Activated effector memory CD4-positive, alpha-beta T cell treated with Interleukin-2 at 50 U/mL for 16 hours (primary cell): ENCODE data around the gene FNTB.

Source experiments
- DNase-seq: peaks from one replicate; pipeline ENCODE4 v3.0.0-alpha.2; 2020

FNTB gene

DNA sequence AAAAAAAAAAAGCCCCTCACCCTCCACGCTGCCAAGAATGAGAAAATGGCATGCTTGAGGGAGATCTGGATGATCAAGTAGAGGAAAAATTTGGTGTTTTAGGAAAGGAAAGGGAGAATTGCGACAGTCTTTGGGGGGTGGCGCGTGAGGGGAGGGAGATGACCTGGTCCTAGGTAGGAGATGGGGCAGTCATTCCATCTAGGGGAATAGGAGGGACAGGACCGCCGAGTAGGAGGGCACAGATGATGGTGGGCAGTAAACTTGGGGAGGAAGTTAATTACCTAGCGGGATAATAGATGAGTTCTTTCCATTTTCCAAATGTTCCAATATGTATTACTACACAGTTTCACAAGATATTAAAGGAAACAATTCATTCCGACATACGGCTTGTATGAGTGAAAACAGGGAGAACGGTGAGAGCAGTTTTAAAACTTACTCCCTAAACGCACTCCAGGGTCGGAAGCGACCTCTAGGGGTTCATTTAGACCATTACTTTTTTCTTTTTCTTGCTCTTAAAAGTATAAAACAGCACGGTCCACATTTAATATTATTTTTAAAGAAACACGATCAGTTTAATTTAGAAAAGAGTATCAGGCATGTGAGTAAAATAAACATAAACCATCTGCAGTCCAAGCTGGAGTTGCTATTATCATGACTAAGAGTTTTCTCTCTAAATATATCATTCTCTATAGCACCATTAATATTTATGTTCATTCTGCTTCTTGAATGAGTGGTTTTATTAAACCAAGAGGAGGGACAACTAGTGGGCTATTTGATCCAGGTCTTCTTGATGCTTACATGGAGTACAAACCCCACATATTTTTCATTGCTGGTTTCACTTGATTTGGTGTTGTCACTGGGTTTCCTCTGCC lies 3.0 kb upstream of the FNTB start:
- DNase-seq: no peak

DNA sequence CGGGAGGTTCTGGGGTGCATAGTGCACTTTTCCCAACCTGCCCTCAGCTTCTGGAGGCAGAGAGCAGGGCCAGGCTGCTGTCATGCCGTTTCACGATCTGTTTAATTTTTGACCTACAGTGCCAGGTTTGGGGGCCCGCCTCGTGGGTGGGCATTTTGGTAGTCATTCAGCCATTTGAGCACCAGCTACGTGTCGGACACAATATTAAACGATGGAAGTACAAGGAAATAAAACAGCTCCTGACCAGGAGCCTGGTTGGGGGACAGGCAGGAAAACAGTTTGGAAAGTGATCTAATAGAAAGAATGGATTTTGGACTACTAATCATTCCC lies 708 bp downstream of the FNTB start:
- DNase-seq: no peak

DNA sequence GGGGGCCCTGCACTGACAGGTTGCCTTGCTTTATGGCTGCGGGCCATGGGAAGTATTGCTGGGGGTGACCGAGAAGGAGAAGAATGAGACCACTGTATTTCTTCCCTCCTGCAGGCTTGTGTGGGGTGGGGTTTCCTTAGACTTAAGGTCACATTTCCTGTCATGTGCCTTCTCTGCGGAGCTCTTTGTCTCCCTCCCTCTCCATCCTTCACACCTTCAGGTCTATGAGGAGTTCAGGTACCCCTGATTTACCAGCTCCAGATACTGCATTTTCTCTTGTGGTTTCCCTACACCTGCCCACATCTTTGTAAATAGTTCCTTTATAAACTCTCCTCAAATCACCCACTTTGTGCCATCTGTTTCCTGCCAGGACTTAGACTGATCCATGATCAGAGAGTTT lies 3.6 kb downstream of the FNTB start:
- DNase-seq: no peak

DNA sequence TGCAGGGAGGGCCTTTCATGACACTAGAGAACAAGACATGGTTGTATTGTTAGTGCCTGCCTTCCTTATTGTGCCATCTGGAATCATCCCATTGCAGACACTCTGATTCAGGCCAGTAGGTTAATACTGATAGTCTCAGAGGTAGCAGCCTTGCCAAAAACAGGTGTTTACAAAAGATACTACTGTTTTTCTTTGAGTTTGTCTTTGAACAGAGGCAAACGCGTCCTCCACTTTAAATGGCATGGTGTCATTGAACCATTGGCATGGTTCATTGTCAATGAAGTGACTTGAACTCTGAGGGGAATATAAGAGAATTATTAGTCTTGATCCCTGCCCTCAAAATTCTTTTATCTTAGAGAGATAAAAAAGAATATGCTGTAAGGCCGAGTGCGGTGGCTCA lies 4.2 kb downstream of the FNTB start:
- no peak for DNase-seq

DNA sequence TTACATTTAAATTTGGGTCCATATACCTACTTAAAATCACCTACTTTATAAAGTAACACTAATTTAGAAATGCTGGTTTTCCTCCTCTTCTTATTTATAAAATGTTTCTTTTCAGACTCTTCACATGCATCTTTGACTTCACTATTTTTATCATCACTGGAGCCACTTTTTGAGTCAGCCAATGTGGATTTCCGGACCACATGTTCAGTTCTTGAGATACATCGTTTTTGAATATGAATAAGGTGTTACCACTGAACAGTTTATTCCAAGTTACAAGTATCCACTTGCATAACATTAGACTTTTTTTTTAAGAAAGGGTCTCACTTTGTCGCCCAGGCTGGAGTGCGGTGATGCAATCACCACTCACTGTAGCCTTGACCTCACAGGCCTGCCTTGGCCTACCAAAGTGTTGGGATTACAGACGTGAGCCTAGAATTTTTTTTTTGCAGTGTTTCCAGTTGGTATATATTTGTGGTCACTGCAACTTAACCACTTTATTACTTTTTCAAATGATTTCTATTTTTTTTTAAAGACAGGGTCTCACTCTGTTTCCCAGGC lies 5.7 kb downstream of the FNTB start:
- no peak for DNase-seq

DNA sequence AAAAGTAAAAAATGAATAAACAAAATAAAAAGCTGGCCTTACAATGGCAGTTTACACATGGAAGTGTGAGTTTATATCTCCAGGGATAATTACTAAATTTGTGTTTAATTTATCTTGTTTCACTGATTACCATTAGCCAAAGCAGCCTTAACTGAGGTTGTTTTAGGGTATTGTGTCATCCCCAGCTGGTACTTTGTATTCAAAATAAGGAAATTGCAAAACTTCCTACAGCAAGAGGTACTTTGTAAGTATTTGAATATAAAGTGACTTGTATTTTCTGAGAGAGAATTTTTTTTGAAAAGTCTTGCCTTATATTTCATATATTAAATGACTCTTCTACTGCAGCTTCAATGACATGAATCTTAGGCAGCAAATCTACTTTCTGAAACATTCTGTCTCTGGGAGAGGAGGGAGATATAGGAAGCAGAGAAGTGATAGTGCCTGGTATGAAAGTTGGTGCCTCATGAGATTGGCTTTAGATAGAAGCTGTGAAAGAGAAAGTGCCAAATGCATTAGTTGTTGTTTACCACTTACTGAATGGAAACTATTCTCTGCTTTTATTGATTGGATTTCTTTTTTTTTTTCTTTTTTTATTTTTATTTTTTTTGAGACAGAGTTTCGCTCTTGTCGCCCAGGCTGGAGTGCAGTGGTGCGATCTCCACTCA lies 6.7 kb downstream of the FNTB start:
- DNase-seq: no peak

DNA sequence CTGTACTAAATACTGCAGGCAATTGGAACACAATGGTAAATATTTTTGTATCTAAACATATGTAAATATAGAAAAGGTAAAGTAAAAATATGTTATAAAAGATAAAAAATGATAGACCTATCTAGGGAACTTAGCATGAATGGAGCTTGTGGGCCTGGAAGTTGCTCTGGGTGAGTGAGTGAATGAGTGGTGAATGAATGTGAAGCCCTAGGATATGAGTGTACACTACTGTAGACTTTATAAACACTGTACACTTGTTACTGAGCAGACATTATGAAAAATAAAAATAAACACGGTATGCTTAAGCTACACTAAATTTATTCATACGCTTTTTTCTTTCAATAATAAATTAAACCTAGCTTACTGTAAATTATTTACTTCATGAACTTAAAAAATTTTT lies 7.8 kb downstream of the FNTB start:
- no peak for DNase-seq

DNA sequence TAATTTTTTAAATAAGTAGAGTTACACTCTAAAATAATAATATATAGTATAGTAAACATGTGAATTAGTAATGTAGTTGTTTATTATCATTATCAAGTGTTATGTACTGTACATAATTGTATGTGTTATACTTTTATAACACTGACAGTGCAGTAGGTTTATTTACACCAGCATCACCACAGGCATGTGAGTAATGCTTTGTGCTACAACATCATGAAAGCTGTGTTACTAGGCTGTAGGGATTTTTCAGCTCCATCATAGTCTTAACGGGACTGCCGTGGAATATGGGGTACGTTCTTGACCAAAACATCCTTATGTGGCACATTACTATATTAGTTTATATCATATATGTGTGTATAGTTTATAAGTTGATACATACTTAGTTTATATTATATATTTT lies 8.6 kb downstream of the FNTB start:
- no peak for DNase-seq

DNA sequence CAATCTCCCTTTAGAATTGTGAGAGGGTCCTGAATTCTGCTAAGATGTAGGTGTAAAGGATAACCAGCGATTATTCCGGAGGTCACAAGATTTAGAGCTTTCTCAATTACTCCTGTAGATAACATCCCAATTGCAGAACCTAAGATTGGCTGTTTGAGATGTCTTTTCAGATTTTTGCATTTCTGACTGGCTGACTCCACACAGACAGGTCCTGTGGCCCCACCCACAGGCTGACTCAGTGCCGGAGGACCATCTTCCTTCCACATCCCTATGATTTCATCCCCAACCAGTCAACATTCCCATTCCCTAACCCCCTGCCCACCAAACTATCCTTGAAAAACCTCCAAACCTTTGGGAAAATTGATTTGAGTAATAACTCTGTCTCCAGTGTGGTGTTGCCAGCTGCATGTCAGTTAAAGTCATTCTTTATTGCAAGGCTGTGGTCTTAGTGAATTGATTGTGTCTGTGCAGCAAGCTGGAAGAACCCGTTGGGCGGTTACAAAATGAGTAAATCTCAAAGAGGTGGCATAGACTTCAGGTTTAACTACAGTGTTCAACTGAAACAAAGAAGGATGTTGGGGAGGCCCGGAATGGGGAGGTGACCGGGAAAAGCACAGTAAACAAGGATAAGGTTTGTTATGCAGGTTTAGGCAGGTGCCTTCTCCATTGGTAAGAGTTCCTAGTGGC lies 10.6 kb downstream of the FNTB start:
- no peak for DNase-seq

DNA sequence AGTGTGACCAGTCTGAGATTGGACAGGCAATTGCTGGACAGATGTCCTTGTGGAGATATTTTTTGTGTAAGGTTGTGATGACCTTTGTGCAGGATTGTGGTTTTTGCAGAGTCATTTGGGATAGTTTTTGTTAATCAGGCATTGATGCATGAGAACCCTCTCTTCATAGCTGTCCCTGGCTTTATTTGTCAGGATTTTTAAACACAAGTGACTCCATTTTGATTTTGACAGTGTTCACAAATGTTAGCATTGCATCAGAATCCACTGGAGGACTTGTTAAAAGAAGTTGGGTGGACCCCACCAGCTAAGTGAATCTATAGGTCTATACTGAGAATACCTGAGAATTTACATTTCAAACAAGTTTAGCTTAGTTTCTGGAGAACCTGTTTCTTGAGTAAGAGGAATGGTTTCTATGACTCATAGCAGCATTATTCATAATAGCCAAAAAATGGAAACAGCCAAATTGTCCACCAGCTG lies 11.8 kb downstream of the FNTB start:
- no peak for DNase-seq

DNA sequence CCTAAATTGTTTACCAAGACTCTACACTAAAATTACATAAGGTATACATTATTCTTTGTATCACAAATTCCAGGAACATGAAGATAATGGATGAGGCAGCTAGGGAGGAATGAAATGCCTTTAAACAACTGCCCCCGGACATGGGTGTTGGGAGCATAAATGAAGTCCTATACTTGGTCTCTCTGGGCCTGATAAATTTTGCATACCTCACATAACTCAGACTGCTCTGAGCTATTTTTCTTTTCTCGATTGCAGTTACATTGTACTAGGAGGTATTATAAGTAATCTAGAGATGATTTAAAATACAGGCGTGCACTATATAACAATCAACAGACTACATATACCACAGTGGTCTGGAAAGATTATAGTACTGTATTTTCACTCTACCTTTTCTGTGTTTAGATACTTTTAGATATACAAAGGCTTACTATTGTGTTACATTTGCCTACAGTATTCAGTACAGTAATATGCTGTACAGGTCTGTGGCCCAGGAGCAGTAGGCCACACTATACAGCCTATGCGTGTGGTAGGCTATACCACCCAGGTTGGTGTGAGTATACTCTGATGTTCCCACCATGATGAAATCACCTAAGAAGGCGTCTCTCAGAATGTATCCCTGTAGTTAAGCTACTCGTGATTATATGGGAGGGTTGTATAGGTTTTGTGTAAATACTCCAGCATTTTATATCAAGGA lies 14.3 kb downstream of the FNTB start:
- no peak for DNase-seq

DNA sequence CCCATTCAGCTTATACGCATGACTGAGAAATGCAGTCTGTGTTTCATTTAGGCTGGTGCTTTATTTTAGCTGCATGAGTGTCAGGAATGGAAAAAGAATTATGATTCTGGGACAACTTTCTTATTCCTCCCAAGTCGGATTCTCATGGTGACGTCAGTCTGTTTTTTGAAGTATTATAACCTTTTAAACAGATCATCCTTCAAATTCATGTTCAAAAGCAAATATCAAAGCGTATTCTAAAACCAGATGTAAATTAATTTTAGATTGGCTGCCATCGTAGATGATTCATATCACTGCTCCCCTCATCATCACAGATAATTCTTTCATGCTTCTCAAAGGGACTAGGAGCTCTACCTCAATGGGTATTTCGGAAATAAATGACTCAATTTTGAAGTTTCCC lies 15.0 kb downstream of the FNTB start:
- no peak for DNase-seq

DNA sequence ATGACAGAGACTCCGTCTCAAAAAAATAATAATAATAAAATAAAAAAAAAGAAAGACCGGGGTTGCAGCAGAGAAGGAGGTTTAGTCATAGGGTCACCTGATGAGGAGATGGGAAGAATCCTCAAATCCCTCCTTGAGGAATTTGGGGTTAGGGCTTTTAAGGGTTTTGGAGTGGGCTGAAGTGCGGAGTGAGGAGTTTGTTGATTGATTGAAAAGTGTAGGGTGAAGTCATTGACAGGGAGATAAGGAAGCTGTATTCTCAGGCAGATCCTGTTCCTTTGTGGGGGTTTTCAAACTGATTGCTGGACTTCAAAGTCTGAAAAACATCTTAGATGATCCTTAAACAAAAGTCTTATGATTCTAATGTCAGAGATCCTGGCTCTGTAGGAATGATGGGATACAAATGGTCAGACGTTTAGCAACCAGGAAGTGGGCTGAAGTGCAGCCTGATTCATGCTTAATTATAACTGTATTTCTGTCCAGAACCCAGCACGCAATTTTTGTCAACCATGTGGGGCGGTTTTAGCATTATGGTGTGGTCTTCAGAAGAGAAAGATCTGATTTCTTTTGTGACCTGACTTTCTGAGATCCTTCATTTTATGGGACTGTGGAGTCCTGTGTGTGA lies 16.0 kb downstream of the FNTB start:
- DNase-seq: no peak

DNA sequence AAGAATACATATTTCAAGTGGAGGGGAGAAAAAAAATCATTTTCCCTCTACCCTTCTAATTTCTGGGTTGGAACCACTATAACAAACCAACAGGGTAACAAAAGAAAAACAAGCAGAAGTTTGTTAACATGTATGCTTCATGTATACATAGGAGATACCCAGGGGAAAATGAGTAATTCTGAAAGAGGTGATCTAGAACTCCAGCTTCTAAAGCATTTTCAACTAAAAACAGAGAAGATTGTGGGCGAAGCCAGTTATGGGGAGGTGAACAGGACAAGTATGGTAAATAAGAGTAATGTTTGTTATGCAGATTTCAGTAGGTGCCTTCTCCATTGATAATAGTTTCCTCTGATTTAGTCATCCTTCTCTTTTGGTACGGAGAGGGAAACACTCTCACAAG lies 16.7 kb downstream of the FNTB start:
- DNase-seq: no peak

DNA sequence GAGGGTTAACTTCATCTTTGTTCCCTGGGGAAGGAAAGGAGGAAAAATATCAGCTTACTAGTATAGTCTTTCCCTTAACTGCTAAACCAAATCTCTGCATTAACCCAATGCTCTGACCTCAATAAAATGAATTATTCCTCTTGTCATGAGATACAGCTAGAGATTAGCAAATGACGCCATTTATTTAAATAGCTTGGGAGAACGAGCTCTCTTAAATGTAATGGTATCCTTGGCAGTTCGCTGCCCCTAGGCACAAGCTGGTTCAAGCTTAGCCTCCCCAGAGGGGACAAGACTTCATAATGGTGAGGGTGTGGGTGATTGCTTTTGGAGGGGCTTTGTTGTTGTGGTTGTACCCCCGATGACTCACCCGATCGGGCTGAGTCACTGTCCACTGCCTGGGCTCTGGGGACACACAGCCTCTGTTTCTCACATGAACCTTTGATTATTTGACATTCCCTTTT lies 19.6 kb downstream of the FNTB start:
- no peak for DNase-seq

DNA sequence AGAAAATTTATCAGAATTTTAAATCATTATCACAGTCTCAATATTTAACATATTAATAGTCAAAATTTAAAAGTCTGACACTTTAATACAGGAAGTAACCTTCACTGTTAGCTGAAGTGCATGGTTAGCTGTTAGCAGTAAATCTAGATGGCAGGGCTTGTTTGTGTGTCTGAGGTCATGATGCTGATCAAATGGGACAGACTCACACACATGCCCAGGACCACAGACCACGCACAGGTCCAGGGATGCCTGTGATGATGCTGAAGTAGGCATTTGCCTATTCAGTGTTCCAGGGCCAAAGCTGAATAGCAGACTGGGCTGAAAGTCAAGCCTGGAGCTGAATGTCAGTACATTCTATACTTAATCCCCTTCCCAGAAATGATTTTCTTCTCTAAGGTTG lies 20.5 kb downstream of the FNTB start:
- no peak for DNase-seq

DNA sequence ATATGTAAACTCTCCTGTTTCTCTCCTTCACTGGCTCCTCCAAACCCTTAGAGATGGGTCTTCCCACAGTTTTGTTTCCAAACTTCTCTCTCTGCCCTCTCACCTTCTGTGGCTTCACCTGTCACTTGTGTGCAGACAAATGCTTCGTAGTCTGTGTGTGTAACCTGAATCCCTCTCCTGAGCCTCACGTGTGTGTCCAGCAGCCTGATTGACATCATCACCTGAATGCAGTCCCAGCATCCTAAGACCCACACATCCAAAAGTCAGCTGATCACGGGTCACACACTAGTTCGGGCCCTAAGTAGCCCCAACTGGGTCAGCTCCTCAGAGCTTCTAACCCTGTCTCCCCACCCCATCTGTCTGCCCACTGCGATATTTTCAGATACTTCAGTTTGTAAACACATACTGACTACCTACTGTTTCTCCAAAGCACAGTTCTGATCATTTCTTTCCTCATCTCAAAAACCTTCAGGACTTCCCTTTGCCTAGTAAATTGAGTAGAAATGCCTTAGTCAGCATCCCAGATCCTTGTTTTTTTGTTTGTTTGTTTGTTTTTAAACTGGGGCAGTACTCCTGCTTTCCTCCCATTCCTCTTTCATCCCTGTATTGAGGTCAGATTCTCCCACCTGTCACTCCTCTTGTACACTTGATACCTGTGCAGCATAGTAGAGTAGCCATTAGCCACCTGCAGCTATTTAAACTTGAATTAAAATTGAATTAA lies 23.7 kb downstream of the FNTB start:
- no peak for DNase-seq

DNA sequence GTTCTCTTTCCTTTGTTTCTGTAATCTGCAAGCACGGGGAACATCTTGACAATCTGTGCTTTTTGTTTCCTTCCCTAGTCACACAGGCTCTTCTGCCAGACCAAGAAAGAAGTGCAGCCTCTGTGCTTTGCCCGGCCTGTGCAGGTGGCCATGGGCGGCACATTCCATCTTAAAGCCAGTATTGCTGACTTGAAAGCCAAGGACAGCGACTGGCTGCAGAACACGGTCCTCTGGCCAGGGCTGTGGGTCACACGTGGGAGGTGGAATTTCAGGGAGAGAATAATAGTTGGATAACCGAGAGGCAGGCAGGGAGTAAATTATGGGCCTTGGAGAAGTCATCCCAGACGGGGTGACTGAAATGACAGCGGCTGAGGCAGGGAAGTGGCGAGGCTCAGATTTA lies 24.8 kb downstream of the FNTB start:
- no peak for DNase-seq

DNA sequence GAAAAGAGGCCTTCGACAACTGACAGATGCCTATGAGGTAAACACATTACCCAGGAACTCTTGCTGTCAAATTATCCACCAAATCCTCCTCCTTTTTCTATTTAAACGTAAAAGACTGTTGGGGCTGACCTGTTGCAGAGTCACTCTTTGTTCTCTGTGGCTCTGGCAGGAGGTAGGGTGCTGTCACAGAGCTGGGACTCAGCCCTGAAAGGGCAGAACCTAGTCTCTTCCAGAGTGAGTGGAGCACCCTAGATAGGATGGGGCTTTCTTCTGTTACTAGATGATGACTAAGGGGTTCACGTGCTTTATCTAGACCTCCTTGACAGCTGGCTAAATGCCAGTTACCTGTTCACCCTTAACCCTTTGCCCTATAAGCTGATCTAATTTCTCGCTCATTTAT lies 25.7 kb downstream of the FNTB start:
- no peak for DNase-seq

DNA sequence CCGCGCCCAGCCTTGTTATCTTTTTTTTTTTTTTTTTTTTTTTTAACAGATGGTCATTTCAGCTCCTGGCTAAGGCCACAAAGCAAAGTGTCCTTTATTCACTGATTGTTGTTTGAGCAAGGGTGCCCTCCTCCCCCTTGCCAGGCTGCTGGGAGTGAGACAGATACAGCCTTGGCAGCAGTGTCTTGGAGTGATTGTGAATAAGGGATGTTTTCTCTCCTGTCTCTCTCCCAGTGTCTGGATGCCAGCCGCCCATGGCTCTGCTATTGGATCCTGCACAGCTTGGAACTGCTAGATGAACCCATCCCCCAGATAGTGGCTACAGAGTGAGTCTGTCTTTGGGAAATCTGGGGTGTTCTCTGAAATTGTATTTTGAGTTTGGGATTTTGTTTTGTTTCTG lies 28.7 kb downstream of the FNTB start:
- DNase-seq: no peak

DNA sequence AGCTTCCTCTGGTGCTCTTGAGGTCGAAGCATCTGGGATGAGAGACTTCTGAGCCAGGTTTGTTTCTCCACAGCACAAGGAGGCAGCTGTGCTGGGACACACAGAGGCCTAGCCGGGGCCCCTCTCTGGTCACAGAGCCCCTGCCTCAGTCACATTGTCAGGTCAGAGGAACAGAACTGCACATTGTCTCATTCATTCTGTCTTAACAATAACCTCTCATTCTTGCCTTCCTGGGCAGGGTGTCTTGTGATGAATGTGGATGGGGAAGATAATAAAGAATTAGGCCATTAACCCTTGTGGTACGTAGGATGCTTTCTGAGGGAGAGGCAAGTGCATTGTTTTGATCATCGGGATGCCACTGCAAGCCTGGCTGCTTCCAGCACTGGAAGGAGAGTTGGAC lies 29.8 kb downstream of the FNTB start:
- no peak for DNase-seq
